A549 (cell line): ENCODE measurements around the gene PLCL1.

Experiments used
- BHLHE40 ChIP-seq: IDR thresholded peaks from 2 replicates; pipeline ENCODE4 v1.6.1; 2012; ENCODE audit warnings: low read depth, low read length, inconsistent platforms
- CEBPB ChIP-seq, 2 experiments: fragments of >200 bp in 1 of 2; sonication (Bioruptor Twin) in 1 of 2; formaldehyde crosslinking in 1 of 2; IDR thresholded peaks; 2 replicates each; pipeline ENCODE4 v1.6.1; 2012 to 2016
- CHD2 ChIP-seq: fragments of 150-350 bp; IDR thresholded peaks from 2 replicates; pipeline ENCODE4 v1.6.1; 2014; ENCODE audit warnings: low read length; ENCODE audit not compliant: partially characterized antibody
- EHMT2 ChIP-seq: fragments of 200-600 bp; sonication (generic); IDR thresholded peaks from 2 replicates; pipeline ENCODE4 v1.6.1; 2016; ENCODE audit warnings: antibody characterized with exemption, low read depth, mild to moderate bottlenecking, moderate library complexity
- EP300 ChIP-seq, 2 experiments: fragments of >200 bp; sonication (Bioruptor Twin); formaldehyde crosslinking; IDR thresholded peaks; 2 replicates in 1 of 2; 3 replicates in 1 of 2; pipeline ENCODE4 v1.6.1; 2016 to 2017
- ESRRA ChIP-seq: fragments of 150-350 bp; IDR thresholded peaks from 2 replicates; pipeline ENCODE4 v1.6.1; 2014; ENCODE audit warnings: mild to moderate bottlenecking, low read length, borderline replicate concordance
- JUN ChIP-seq, 2 experiments: fragments of >200 bp; sonication (Bioruptor Twin); formaldehyde crosslinking; IDR thresholded peaks; 2 replicates in 1 of 2; 3 replicates in 1 of 2; pipeline ENCODE4 v1.6.1; 2016 to 2017
- KDM5A ChIP-seq: fragments of 200-600 bp; sonication (generic); IDR thresholded peaks from 2 replicates; pipeline ENCODE4 v1.6.1; 2016; ENCODE audit warnings: antibody characterized with exemption, mild to moderate bottlenecking
- MAZ ChIP-seq: fragments of 150-350 bp; IDR thresholded peaks from 2 replicates; pipeline ENCODE4 v1.6.1; 2014; ENCODE audit warnings: antibody characterized with exemption, low read depth, low read length, borderline replicate concordance
- POLR2A ChIP-seq: IDR thresholded peaks from 2 replicates; pipeline ENCODE4 v1.6.1; 2012; ENCODE audit warnings: mild to moderate bottlenecking, low read length
- RAD21 ChIP-seq, 2 experiments: fragments of >200 bp in 1 of 2; sonication (Bioruptor Twin) in 1 of 2; formaldehyde crosslinking in 1 of 2; IDR thresholded peaks in 1 of 2; conservative IDR thresholded peaks in 1 of 2; 2 replicates in 1 of 2; 3 replicates in 1 of 2; pipeline ENCODE4 v1.6.1; 2012 to 2018; ENCODE audit warnings: inconsistent platforms in 1 of 2
- RCOR1 ChIP-seq: fragments of 150-350 bp; IDR thresholded peaks from 2 replicates; pipeline ENCODE4 v1.6.1; 2014; ENCODE audit warnings: antibody characterized with exemption, low read length, low read depth
- ZFP36 ChIP-seq: fragments of 450-650 bp; IDR thresholded peaks from 2 replicates; pipeline ENCODE4 v1.6.1; 2014; ENCODE audit warnings: borderline replicate concordance; ENCODE audit not compliant: partially characterized antibody
- TF ChIP-seq, protein P1 (sequence below): fragments of >200 bp; sonication (Bioruptor Twin); formaldehyde crosslinking; IDR thresholded peaks from 3 replicates; pipeline ENCODE4 v1.5.1; 2016

DNA sequence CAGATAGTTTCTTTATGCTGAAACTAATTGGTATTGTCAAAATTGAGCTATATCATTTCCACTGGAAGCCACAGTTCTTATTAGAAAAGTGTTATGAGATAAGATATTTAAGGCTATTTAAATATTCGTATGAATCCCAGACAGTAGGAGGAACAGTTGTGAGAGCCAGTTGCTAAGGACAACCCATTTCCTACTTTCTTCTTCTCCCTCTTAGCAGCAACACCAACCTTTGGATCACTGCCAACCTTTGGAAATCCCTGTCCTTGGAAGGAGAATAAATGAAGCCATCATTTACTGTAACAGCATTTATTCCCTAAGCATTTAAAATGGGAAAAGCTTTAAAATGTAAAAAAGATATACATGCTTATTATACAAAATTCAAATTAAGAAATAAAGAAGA is 85.8 kb downstream of the PLCL1 start:
- TF ChIP-seq JUN (IDR thresholded peaks at IDR 0.05) (no peak), ESRRA (no peak), POLR2A (no peak), EP300 (IDR thresholded peaks at IDR 0.05) (no peak), RCOR1 (no peak), RAD21 (conservative IDR thresholded peaks at IDR 0.05 in 1 of 2, IDR thresholded peaks at IDR 0.05 in 1 of 2) (no peak), BHLHE40 (no peak), CHD2 (no peak), CEBPB (IDR thresholded peaks at IDR 0.05) (no peak), KDM5A (no peak), MAZ (no peak), ZFP36 (no peak), EHMT2 (no peak)
- TF ChIP-seq, protein P1, sequence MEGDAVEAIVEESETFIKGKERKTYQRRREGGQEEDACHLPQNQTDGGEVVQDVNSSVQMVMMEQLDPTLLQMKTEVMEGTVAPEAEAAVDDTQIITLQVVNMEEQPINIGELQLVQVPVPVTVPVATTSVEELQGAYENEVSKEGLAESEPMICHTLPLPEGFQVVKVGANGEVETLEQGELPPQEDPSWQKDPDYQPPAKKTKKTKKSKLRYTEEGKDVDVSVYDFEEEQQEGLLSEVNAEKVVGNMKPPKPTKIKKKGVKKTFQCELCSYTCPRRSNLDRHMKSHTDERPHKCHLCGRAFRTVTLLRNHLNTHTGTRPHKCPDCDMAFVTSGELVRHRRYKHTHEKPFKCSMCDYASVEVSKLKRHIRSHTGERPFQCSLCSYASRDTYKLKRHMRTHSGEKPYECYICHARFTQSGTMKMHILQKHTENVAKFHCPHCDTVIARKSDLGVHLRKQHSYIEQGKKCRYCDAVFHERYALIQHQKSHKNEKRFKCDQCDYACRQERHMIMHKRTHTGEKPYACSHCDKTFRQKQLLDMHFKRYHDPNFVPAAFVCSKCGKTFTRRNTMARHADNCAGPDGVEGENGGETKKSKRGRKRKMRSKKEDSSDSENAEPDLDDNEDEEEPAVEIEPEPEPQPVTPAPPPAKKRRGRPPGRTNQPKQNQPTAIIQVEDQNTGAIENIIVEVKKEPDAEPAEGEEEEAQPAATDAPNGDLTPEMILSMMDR = no peak
